ENCODE measurements around the gene SSR4. TPM values are rescaled to one million over a fixed set of nuclear protein-coding genes. Genes with fewer than 3 reads are reported as not detected.

SSR4 gene
- total and polyA plus RNA-seq, 2 of the 13 experiments (the other 11 are each of a cell fraction or from before 2014, with no cell fraction given) = 214 to 288 TPM

DNA sequence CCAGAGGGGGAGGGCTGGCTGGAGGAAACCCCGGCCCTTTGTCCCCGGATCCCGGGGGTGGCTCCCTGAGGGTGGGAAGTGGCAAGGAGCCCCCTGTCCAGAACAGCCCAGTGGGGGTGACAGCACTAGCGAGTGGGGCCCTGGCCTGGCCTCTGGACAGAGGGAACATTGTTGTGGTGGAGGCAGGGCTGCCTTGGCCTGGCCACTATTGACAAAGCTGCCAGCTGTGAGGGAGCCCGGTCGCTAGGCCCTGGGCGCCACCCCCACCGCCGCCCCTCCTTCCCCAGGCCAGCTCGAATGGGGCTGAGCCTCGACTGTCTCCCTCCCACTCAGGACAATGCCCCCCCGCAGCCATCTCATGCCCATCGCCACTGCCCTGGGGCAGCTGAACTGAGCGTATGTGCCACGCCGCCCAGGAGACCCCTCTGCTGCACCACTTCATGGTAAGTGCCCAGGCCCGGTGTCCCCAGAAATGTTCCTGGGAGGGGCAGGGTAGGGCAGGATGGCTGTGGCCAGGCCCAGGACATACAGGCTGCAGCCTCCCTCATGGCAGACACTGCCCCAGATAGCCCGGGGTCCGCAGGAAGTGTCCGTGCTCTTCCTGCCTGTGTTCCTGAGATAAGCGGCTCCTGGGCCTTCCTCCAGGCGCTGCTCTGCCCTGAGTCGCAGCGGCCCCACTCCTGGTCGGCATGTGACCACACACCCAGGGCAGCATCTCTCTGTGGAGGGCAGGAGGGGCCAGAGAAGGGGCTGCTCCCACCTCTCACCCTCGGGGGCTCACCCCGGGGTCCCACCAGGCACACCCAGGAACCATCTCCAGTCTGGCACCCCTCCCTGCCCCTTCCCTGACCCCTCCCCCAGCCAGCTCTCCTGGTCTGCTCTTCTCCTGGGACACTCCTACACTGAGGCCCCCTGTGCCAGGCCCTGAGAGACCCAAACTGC lies 29.1 kb upstream of the SSR4 start (continued):
- TF ChIP-seq, protein P1, sequence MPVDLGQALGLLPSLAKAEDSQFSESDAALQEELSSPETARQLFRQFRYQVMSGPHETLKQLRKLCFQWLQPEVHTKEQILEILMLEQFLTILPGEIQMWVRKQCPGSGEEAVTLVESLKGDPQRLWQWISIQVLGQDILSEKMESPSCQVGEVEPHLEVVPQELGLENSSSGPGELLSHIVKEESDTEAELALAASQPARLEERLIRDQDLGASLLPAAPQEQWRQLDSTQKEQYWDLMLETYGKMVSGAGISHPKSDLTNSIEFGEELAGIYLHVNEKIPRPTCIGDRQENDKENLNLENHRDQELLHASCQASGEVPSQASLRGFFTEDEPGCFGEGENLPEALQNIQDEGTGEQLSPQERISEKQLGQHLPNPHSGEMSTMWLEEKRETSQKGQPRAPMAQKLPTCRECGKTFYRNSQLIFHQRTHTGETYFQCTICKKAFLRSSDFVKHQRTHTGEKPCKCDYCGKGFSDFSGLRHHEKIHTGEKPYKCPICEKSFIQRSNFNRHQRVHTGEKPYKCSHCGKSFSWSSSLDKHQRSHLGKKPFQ (CRISPR knock-in tag; IDR thresholded peaks at IDR 0.05; ENCODE audit: insufficient replicate concordance) = no peak
- TF ChIP-seq, protein P2, sequence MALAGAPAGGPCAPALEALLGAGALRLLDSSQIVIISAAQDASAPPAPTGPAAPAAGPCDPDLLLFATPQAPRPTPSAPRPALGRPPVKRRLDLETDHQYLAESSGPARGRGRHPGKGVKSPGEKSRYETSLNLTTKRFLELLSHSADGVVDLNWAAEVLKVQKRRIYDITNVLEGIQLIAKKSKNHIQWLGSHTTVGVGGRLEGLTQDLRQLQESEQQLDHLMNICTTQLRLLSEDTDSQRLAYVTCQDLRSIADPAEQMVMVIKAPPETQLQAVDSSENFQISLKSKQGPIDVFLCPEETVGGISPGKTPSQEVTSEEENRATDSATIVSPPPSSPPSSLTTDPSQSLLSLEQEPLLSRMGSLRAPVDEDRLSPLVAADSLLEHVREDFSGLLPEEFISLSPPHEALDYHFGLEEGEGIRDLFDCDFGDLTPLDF (CRISPR knock-in tag; IDR thresholded peaks at IDR 0.05) = no peak
- TF ChIP-seq ZNF251 (CRISPR knock-in tag; IDR thresholded peaks at IDR 0.05) (no peak), NFYB (CRISPR knock-in tag; IDR thresholded peaks at IDR 0.05) (no peak), SMAD1 (CRISPR knock-in tag; IDR thresholded peaks at IDR 0.05; ENCODE audit: borderline replicate concordance, low read depth) (no peak), ZFP82 (CRISPR knock-in tag; IDR thresholded peaks at IDR 0.05; ENCODE audit: borderline replicate concordance) (no peak)
- TF ChIP-seq, protein P3, sequence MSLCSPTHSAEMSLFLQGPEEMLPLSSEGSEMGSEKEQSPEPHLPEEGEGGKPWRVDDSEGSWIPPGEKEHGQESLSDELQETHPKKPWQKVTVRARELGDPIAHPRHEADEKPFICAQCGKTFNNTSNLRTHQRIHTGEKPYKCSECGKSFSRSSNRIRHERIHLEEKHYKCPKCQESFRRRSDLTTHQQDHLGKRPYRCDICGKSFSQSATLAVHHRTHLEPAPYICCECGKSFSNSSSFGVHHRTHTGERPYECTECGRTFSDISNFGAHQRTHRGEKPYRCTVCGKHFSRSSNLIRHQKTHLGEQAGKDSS (CRISPR knock-in tag; IDR thresholded peaks at IDR 0.05; ENCODE audit: borderline replicate concordance, low read depth) = no peak
- TF ChIP-seq, protein P4, sequence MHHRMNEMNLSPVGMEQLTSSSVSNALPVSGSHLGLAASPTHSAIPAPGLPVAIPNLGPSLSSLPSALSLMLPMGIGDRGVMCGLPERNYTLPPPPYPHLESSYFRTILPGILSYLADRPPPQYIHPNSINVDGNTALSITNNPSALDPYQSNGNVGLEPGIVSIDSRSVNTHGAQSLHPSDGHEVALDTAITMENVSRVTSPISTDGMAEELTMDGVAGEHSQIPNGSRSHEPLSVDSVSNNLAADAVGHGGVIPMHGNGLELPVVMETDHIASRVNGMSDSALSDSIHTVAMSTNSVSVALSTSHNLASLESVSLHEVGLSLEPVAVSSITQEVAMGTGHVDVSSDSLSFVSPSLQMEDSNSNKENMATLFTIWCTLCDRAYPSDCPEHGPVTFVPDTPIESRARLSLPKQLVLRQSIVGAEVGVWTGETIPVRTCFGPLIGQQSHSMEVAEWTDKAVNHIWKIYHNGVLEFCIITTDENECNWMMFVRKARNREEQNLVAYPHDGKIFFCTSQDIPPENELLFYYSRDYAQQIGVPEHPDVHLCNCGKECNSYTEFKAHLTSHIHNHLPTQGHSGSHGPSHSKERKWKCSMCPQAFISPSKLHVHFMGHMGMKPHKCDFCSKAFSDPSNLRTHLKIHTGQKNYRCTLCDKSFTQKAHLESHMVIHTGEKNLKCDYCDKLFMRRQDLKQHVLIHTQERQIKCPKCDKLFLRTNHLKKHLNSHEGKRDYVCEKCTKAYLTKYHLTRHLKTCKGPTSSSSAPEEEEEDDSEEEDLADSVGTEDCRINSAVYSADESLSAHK (CRISPR knock-in tag; IDR thresholded peaks at IDR 0.05; ENCODE audit: borderline replicate concordance) = no peak
